ENCODE data around the gene CENPV. TPM values are rescaled to one million over a fixed set of nuclear protein-coding genes. Genes with fewer than 3 reads are reported as not detected.

Gene CENPV
- total and polyA plus RNA-seq, 2 donors (not counting 3 experiments of a cell fraction or from before 2014, with no cell fraction given): 38.2 to 41.6 TPM

- FAIRE-seq: no peak
- H3K36me3 ChIP-seq (ENCODE audit: control insufficient read depth in 2 of 2, extremely low read depth in 1 of 2, insufficient read depth in 2 of 2, low read length in 2 of 2): peaks cover 0 to 12% of the 10 kb centered on the region in 2 experiments
- ChIA-PET CTCF (interaction anchor here (1.2 to 2.6 kb wide), 3 partner anchors 16 to 65 kb away, joined by 3 to 20 read pairs (median 15); no protein-coding TSS in a partner anchor), POLR2A (interaction anchor here (1.4 to 1.7 kb wide), 2 partner anchors 17 to 27 kb away, joined by 15 to 16 read pairs; partner anchors contain the start of gene CENPV)
- H3K9me3 ChIP-seq (replicated peaks; ENCODE audit: control insufficient read depth, insufficient read depth, low read length): no peaks in the 10 kb centered on the region
- peaks cover 24% of the 10 kb centered on the region for H3K79me2 ChIP-seq (ENCODE audit: control insufficient read depth, insufficient read depth, low read length)
- BruUV-seq (replicated peaks): no TSS peak
- H3K27me3 ChIP-seq (ENCODE audit: control insufficient read depth in 2 of 2, insufficient read depth in 2 of 2, low read length in 2 of 2): no peaks in the 10 kb centered on the region
- H3K27ac ChIP-seq (ENCODE audit: insufficient read depth, low read depth, low read length): no peak overlapping the region
- no peak overlapping the region for H2AFZ ChIP-seq (ENCODE audit: low read depth, low read length)
- no peaks in the 10 kb centered on the region for H4K20me1 ChIP-seq (replicated peaks; ENCODE audit: control insufficient read depth, extremely low read depth, insufficient read depth, low read length)
- TF ChIP-seq POLR2A (IDR thresholded peaks at IDR 0.05; ENCODE audit: low read depth, low read length) (no peak), GATA2 (IDR thresholded peaks at IDR 0.05; ENCODE audit: insufficient read depth, insufficient read length, low read depth, low read length) (no peak), FOS (IDR thresholded peaks at IDR 0.05; ENCODE audit: borderline replicate concordance, insufficient read depth, low read length) (no peak), MAX (IDR thresholded peaks at IDR 0.05; ENCODE audit: insufficient read depth, insufficient read length) (no peak), POLR2AphosphoS5 (IDR thresholded peaks at IDR 0.05; ENCODE audit: insufficient read depth, low read depth, low read length) (no peak), MYC (IDR thresholded peaks at IDR 0.05; ENCODE audit: low read depth, low read length) (no peak), EZH2 (IDR thresholded peaks at IDR 0.05; ENCODE audit: borderline replicate concordance, low read depth, low read length, severe bottlenecking) (no peak), CTCF (IDR thresholded peaks at IDR 0.05; ENCODE audit: extremely low read depth in 1 of 2, insufficient read depth in 1 of 2, low read depth in 1 of 2, low read length in 2 of 2) (no peak), JUN (IDR thresholded peaks at IDR 0.05; ENCODE audit: borderline replicate concordance, insufficient read depth, insufficient read length, low read depth) (no peak)
- no peak for DNase-seq (ENCODE audit: low read depth, low spot score)
- H3K9ac ChIP-seq (replicated peaks; ENCODE audit: extremely low read depth, insufficient read depth, low read length): no peak overlapping the region
- intact Hi-C loops (cut with micrococcal nuclease): no loop called here
- H3K4me1 ChIP-seq (ENCODE audit: control insufficient read depth, extremely low read depth, insufficient read depth, low read length): peaks cover 4% of the 10 kb centered on the region
- no peak overlapping the region for H3K4me3 ChIP-seq (replicated peaks in 1 of 3; ENCODE audit: insufficient read depth in 1 of 3, low read depth in 1 of 3, low read length in 3 of 3)
- dilution Hi-C loops (cut with MboI; ENCODE audit: extremely low pct_ligation_motif_present, low sequenced_read_pairs): no loop called here
- H3K4me2 ChIP-seq (ENCODE audit: insufficient read depth, low read length): no peak overlapping the region
- H3K9me1 ChIP-seq (replicated peaks; ENCODE audit: control insufficient read depth, extremely low read depth, insufficient read depth, low read length): no peaks in the 10 kb centered on the region
These were observed 26.4 kb upstream of the CENPV start for GRCh38 chr17:16379654-16380053.
